ENCODE data around the gene SP2. TPM values are rescaled to one million over a fixed set of nuclear protein-coding genes. Genes with fewer than 3 reads are reported as not detected.

SP2 gene
- polyA plus RNA-seq, 1 experiment = 5.9 TPM

- H3K36me3 ChIP-seq (ENCODE audit: control insufficient read depth, insufficient read depth, low read length) = peaks cover 21% of the 10 kb centered on the region
- no peak for TF ChIP-seq CTCF (IDR thresholded peaks at IDR 0.05; ENCODE audit: insufficient read depth, low read depth, low read length)
- no peak overlapping the region for H3K4me3 ChIP-seq (ENCODE audit: low read depth, low read length)
- POLR2A ChIA-PET = no interaction called here
- CTCF ChIA-PET = interaction anchor here (14.9 to 30.9 kb wide), 2 partner anchors 26 to 40 kb away, joined by 380 to 575 read pairs; partner anchors contain the start of genes PNPO and PRR15L
- no peaks in the 10 kb centered on the region for H3K27me3 ChIP-seq (ENCODE audit: control insufficient read depth, insufficient read depth, low read length)
- no peak for DNase-seq (ENCODE audit: low read depth)
Measured at GRCh38 chr17:47975189-47975822, 79.3 kb downstream of the SP2 start.

- no peak overlapping the region for H3K4me3 ChIP-seq (ENCODE audit: low read depth, low read length)
- no peaks in the 10 kb centered on the region for H3K27me3 ChIP-seq (ENCODE audit: control insufficient read depth, insufficient read depth, low read length)
- POLR2A ChIA-PET = no interaction called here
- peaks cover 23% of the 10 kb centered on the region for H3K36me3 ChIP-seq (ENCODE audit: control insufficient read depth, insufficient read depth, low read length)
- DNase-seq (ENCODE audit: low read depth) = no peak
- TF ChIP-seq CTCF (IDR thresholded peaks at IDR 0.05; ENCODE audit: insufficient read depth, low read depth, low read length) = no peak
- CTCF ChIA-PET = interaction anchor here (1.3 to 30.9 kb wide), 3 partner anchors 27 to 40 kb away, joined by 3 to 575 read pairs (median 380); partner anchors contain the start of genes PNPO and PRR15L
Measured at GRCh38 chr17:47975823-47976205, 79.8 kb downstream of the SP2 start.

GRCh38 chr17:47978324-47978723, 82.3 kb downstream of the SP2 start:
- no peak overlapping the region for H3K4me3 ChIP-seq (ENCODE audit: low read depth, low read length)
- peak; percentile 81 for TF ChIP-seq CTCF (IDR thresholded peaks at IDR 0.05; ENCODE audit: insufficient read depth, low read depth, low read length)
- no peak for DNase-seq (ENCODE audit: low read depth)
- ChIA-PET CTCF (interaction anchor here (0.7 to 30.9 kb wide), 29 partner anchors 8 to 672 kb away, joined by 3 to 575 read pairs (median 5); partner anchors contain the start of genes CBX1, CDK5RAP3, NFE2L1 and PNPO), POLR2A (no interaction called here)
- peaks cover 39% of the 10 kb centered on the region for H3K36me3 ChIP-seq (ENCODE audit: control insufficient read depth, insufficient read depth, low read length)
- H3K27me3 ChIP-seq (ENCODE audit: control insufficient read depth, insufficient read depth, low read length) = no peaks in the 10 kb centered on the region

Other genes starting within 250 kb of the SP2 start
- gene KPNB1, start 246.3 kb upstream of the SP2 start, polyA plus RNA-seq (2011; rRNA removed) = 171 and 184 TPM in 2 replicates
- gene TBKBP1, start 202.1 kb upstream of the SP2 start, polyA plus RNA-seq (2011; rRNA removed) = 4.7 and 7.3 TPM in 2 replicates
- not detected in 2 replicates for gene TBX21, start 163.0 kb upstream of the SP2 start, polyA plus RNA-seq (2011; rRNA removed)
- gene OSBPL7, start 74.4 kb upstream of the SP2 start, polyA plus RNA-seq (2011; rRNA removed) = 4.5 and 7.6 TPM in 2 replicates
- 49.1 and 59.2 TPM in 2 replicates for gene MRPL10, start 64.7 kb upstream of the SP2 start, polyA plus RNA-seq (2011; rRNA removed)
- 0.58 and 0.80 TPM in 2 replicates for gene LRRC46, start 64.6 kb upstream of the SP2 start, polyA plus RNA-seq (2011; rRNA removed)
- gene SCRN2, start 55.0 kb upstream of the SP2 start, polyA plus RNA-seq (2011; rRNA removed) = 18.3 and 41.1 TPM in 2 replicates
- gene SP6, start 45.1 kb upstream of the SP2 start, polyA plus RNA-seq (2011; rRNA removed) = 0.05 and 0.07 TPM in 2 replicates
- 15.9 and 19.6 TPM in 2 replicates for gene PNPO, start 45.3 kb downstream of the SP2 start, polyA plus RNA-seq (2011; rRNA removed)
- not detected in 2 replicates for gene PRR15L, start 61.6 kb downstream of the SP2 start, polyA plus RNA-seq (2011; rRNA removed)
- gene CDK5RAP3, start 74.9 kb downstream of the SP2 start, polyA plus RNA-seq (2011; rRNA removed) = 76.6 and 98.1 TPM in 2 replicates
- 132 and 181 TPM in 2 replicates for gene COPZ2, start 141.6 kb downstream of the SP2 start, polyA plus RNA-seq (2011; rRNA removed)
- 255 and 281 TPM in 2 replicates for gene NFE2L1, start 152.1 kb downstream of the SP2 start, polyA plus RNA-seq (2011; rRNA removed)
- 20.7 and 40.4 TPM in 2 replicates for gene CBX1, start 205.2 kb downstream of the SP2 start, polyA plus RNA-seq (2011; rRNA removed)
- 23.5 and 27.3 TPM in 2 replicates for gene SNX11, start 211.5 kb downstream of the SP2 start, polyA plus RNA-seq (2011; rRNA removed)

Data from BJ (cell line).